CD4-positive, alpha-beta T cell (primary cell): ENCODE measurements around the gene FASTKD3. TPM values are rescaled to one million over a fixed set of nuclear protein-coding genes. Genes with fewer than 3 reads are reported as not detected.

Source experiments
- ATAC-seq: fragments of 200-7000 bp; cut with Tn5 transposase; one replicate; pipeline ENCODE4 v1.10.0; 2022; ENCODE audit warnings: mild to moderate bottlenecking; ENCODE audit not compliant: poor library complexity
- CTCF ChIA-PET: fragments of 350-600 bp; sonication (Branson Sonifier 250); formaldehyde crosslinking; loops from one replicate; lab custom pipeline; 2021; ENCODE audit warnings: antibody characterized with exemption, inconsistent platforms; lab: Charles Lee
- POLR2A ChIA-PET: fragments of 350-600 bp; sonication (Branson Sonifier 250); formaldehyde crosslinking; loops from one replicate; lab custom pipeline; 2021; ENCODE audit warnings: antibody characterized with exemption, inconsistent platforms; lab: Charles Lee
- DNase-seq, 14 experiments: peaks; one replicate each; pipeline ENCODE4 v3.0.0-alpha.2; 2013 to 2020; ENCODE audit warnings: mixed read lengths in 2 of 14
- H3K27ac ChIP-seq, 2 donors: one replicate each; pipeline versions ENCODE4 v1.5.1 to v1.7.0; 2013; ENCODE audit warnings: low read length in 2 of 2, low read depth in 1 of 2, mild to moderate bottlenecking in 1 of 2
- H3K27me3 ChIP-seq, 2 experiments: 1 replicate in 1 of 2; 2 replicates in 1 of 2; pipeline versions ENCODE4 v1.6.1 to v1.7.0; 2013; ENCODE audit warnings: low read length in 2 of 2, control low read depth in 1 of 2, mild to moderate bottlenecking in 1 of 2, moderate library complexity in 1 of 2; ENCODE audit not compliant: insufficient read depth in 2 of 2, control insufficient read depth in 1 of 2
- H3K36me3 ChIP-seq: one replicate; pipeline ENCODE4 v1.6.1; 2013; ENCODE audit warnings: low read length, control low read depth; ENCODE audit not compliant: insufficient read depth
- H3K4me1 ChIP-seq: one replicate; pipeline ENCODE4 v1.6.1; 2013; ENCODE audit warnings: low read length, control low read depth; ENCODE audit not compliant: insufficient read depth
- H3K4me3 ChIP-seq: one replicate; pipeline ENCODE4 v1.5.1; 2013; ENCODE audit warnings: mild to moderate bottlenecking, low read length, moderate library complexity
- H3K9me3 ChIP-seq, 2 experiments: 1 replicate in 1 of 2; 2 replicates in 1 of 2; pipeline versions ENCODE4 v1.6.1 to v1.7.0; 2013; ENCODE audit warnings: low read length in 2 of 2, mild to moderate bottlenecking in 2 of 2, control low read depth in 1 of 2, moderate library complexity in 1 of 2; ENCODE audit not compliant: control insufficient read depth in 1 of 2, insufficient read depth in 1 of 2
- H3K27ac Mint-ChIP-seq: one replicate; pipeline ENCODE4 v1.8.0; 2020; ENCODE audit warnings: mixed read lengths
- H3K27me3 Mint-ChIP-seq: one replicate; pipeline ENCODE4 v1.8.0; 2021; ENCODE audit warnings: mixed read lengths
- H3K36me3 Mint-ChIP-seq: one replicate; pipeline ENCODE4 v1.8.0; 2021; ENCODE audit warnings: low read depth, mixed read lengths
- H3K4me1 Mint-ChIP-seq: one replicate; pipeline ENCODE4 v1.8.0; 2021; ENCODE audit warnings: low read depth, mixed read lengths
- H3K4me3 Mint-ChIP-seq: one replicate; pipeline ENCODE4 v1.8.0; 2020; ENCODE audit warnings: mild to moderate bottlenecking, mixed read lengths
- H3K9me3 Mint-ChIP-seq: one replicate; pipeline ENCODE4 v1.8.0; 2020; ENCODE audit warnings: mixed read lengths
- intact Hi-C, 2 experiments: fragments of 100-400 bp; cut with DNase I in 1 of 2; cut with micrococcal nuclease in 1 of 2; formaldehyde crosslinking; loops; one replicate each; pipeline versions ENCODE4 v1.15.1 to v1.9.0; 2023 to 2025; cut with DNase I, micrococcal nuclease
- total RNA-seq, 174 experiments: library from RNA in 2 of 174; stranded (reverse) in 2 of 174; gene quantifications; one replicate each; pipeline ENCODE4 v1.2.3 and lab custom pipeline; 2021 to 2026
- TF ChIP-seq, protein P1 (sequence below): fragments of 200-600 bp; IDR thresholded peaks from one replicate; pipeline ENCODE4 v1.8.0; 2022; ENCODE audit warnings: antibody characterized with exemption, mild to moderate bottlenecking

The FASTKD3 gene
- total RNA-seq, 2 experiments from 2014 or later: 2.6 to 3.4 TPM

DNA sequence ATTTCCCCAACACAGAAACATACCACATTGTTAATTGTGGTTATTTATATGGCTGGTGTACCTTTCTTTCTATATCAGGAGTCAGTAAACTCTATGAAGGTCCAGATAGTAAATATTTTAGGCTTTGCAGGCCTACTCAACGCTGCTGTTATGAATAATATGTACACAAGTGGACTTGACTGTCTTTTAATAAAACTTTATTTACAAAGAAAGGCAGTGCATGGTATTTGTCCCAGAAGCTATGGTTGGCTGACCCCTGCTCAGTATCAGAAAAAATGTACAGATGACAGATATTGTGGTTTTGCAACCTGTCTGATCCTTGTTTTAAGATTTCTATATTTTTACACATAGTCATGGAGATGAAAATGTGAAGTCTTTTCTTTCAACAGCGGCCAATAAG is 5.8 kb upstream of the FASTKD3 start:
- no peak for ATAC-seq
- peaks cover 94% of the 10 kb centered on the region for H3K4me1 Mint-ChIP-seq
- H3K4me3 Mint-ChIP-seq: no peak overlapping the region
- peak overlapping the region; percentile 90 for H3K27ac Mint-ChIP-seq
- H3K27me3 Mint-ChIP-seq: no peaks in the 10 kb centered on the region
- Histone ChIP-seq H3K27ac (no peak overlapping the region), H3K36me3 (peaks cover 57% of the 10 kb centered on the region), H3K4me1 (peaks cover 39% of the 10 kb centered on the region), H3K4me3 (no peak overlapping the region), H3K27me3 (no peaks in the 10 kb centered on the region), H3K9me3 (no peaks in the 10 kb centered on the region)
- peaks cover 79% of the 10 kb centered on the region for H3K36me3 Mint-ChIP-seq
- intact Hi-C loops: loop anchor here (5.0 to 10.0 kb wide), 2 partner anchors 1162 to 1240 kb away; partner anchors contain the start of genes NSUN2 (in 1 of the 2), SRD5A1 (in 1 of the 2) and TENT4A (in 1 of the 2)
- DNase-seq: no peak
- ChIA-PET CTCF (interaction anchor here (3.0 kb wide), 1 partner anchor 13 kb away, joined by 14 read pairs; no protein-coding TSS in a partner anchor), POLR2A (no interaction called here)
- H3K9me3 Mint-ChIP-seq: no peaks in the 10 kb centered on the region
- TF ChIP-seq, protein P1, sequence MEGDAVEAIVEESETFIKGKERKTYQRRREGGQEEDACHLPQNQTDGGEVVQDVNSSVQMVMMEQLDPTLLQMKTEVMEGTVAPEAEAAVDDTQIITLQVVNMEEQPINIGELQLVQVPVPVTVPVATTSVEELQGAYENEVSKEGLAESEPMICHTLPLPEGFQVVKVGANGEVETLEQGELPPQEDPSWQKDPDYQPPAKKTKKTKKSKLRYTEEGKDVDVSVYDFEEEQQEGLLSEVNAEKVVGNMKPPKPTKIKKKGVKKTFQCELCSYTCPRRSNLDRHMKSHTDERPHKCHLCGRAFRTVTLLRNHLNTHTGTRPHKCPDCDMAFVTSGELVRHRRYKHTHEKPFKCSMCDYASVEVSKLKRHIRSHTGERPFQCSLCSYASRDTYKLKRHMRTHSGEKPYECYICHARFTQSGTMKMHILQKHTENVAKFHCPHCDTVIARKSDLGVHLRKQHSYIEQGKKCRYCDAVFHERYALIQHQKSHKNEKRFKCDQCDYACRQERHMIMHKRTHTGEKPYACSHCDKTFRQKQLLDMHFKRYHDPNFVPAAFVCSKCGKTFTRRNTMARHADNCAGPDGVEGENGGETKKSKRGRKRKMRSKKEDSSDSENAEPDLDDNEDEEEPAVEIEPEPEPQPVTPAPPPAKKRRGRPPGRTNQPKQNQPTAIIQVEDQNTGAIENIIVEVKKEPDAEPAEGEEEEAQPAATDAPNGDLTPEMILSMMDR: no peak

DNA sequence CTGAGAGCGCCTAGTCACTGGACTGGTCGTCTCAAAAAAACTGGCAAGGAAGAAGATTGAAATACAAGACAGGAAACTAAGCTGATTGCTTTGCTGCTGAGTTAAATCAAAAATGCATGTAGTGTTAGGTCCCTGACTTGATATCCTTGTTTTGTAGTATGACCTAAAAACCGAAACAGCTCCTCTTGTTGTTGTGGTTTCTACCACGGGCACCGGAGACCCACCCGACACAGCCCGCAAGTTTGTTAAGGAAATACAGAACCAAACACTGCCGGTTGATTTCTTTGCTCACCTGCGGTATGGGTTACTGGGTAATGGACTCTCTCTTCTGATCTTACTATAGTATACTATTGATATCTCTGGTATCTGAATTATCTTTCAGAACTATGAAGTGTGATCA is 4.4 kb upstream of the FASTKD3 start:
- intact Hi-C loops: loop anchor here (5.0 to 10.0 kb wide), 2 partner anchors 1161 to 1238 kb away; partner anchors contain the start of genes NSUN2 (in 1 of the 2), SRD5A1 (in 1 of the 2) and TENT4A (in 1 of the 2)
- CTCF ChIA-PET: interaction anchor here (1.2 to 3.4 kb wide), 2 partner anchors 14 to 16 kb away, joined by 4 to 13 read pairs; no protein-coding TSS in a partner anchor
- H3K4me3 Mint-ChIP-seq: peak overlapping the region; percentile 62
- H3K27ac Mint-ChIP-seq: peak overlapping the region; percentile 90
- DNase-seq (peak in 7 of 14 experiments; percentile 10 to 64 (median 40)), ATAC-seq (no peak)
- POLR2A ChIA-PET: interaction anchor here (0.6 to 1.7 kb wide), 3 partner anchors 15 to 91 kb away, joined by 3 to 7 read pairs (median 4); partner anchors contain the start of gene CFAP90
- peaks cover 89% of the 10 kb centered on the region for H3K4me1 Mint-ChIP-seq
- peak overlapping the region; percentile 1 for H3K4me3 ChIP-seq
- H3K36me3 ChIP-seq: peaks cover 43% of the 10 kb centered on the region
- H3K36me3 Mint-ChIP-seq: peaks cover 75% of the 10 kb centered on the region
- no peaks in the 10 kb centered on the region for H3K9me3 Mint-ChIP-seq
- H3K9me3 ChIP-seq: no peaks in the 10 kb centered on the region
- TF ChIP-seq, protein P1: no peak
- peak overlapping the region; percentile 24 to 48 for H3K27ac ChIP-seq
- H3K27me3 ChIP-seq: no peaks in the 10 kb centered on the region
- H3K27me3 Mint-ChIP-seq: no peaks in the 10 kb centered on the region
- peaks cover 42% of the 10 kb centered on the region for H3K4me1 ChIP-seq

DNA sequence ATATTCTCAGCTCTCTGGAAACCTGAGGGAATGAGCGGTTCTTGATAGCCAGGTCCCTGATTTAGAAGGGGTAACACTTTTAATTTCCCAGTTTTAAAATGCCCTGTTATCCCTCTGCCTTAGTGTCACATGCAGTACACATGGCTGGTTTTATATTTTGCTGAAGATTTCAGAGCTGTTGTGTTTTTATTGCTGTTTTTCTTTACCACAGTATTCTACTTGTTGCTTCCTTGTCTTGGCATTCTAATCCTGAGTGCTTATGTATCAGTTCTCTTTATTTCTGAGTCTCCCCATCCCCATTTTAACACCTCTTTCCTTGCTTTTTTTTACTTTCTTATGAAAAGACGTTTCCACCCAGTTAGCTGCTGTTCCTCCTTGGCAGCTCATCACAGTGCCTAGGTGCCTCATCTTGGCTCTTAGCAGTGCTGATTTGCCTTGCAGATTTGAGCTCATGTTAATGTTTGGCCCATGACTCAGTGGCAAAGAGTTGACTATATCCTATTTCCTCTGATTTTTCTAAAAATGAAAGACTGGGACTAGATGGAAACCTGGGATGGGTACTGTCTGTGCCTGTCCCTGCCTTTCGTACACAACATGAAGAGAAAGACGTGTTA is 3.8 kb upstream of the FASTKD3 start:
- no peaks in the 10 kb centered on the region for H3K9me3 ChIP-seq
- Mint-ChIP-seq H3K4me1 (peaks cover 89% of the 10 kb centered on the region), H3K9me3 (no peaks in the 10 kb centered on the region), H3K4me3 (peak overlapping the region; percentile 62), H3K27me3 (no peaks in the 10 kb centered on the region), H3K27ac (peak overlapping the region; percentile 90), H3K36me3 (peaks cover 70% of the 10 kb centered on the region)
- CTCF ChIA-PET: interaction anchor here (1.0 to 3.4 kb wide), 3 partner anchors 14 to 22 kb away, joined by 3 to 13 read pairs (median 4); no protein-coding TSS in a partner anchor
- peaks cover 37% of the 10 kb centered on the region for H3K36me3 ChIP-seq
- POLR2A ChIA-PET: interaction anchor here (0.6 to 1.7 kb wide), 3 partner anchors 14 to 90 kb away, joined by 3 to 7 read pairs (median 4); partner anchors contain the start of gene CFAP90
- H3K4me3 ChIP-seq: peak overlapping the region; percentile 1
- no peak for DNase-seq
- peak overlapping the region; percentile 24 to 48 for H3K27ac ChIP-seq
- no peak for ATAC-seq
- H3K4me1 ChIP-seq: peaks cover 41% of the 10 kb centered on the region
- intact Hi-C loops: loop anchor here (5.0 to 10.0 kb wide), 2 partner anchors 1160 to 1238 kb away; partner anchors contain the start of genes NSUN2 (in 1 of the 2), SRD5A1 (in 1 of the 2) and TENT4A (in 1 of the 2)
- TF ChIP-seq, protein P1: no peak
- no peaks in the 10 kb centered on the region for H3K27me3 ChIP-seq
